ENCODE data around the gene HIGD1B. TPM values are rescaled to one million over a fixed set of nuclear protein-coding genes. Genes with fewer than 3 reads are reported as not detected.

HIGD1B gene
- total RNA-seq, 1 donor from 2014 or later, result not detected

- Mint-ChIP-seq H3K27ac (no peak overlapping the region), H3K36me3 (ENCODE audit: insufficient read depth) (no peaks in the 10 kb centered on the region), H3K9me3 (ENCODE audit: low read depth) (no peaks in the 10 kb centered on the region), H3K4me1 (ENCODE audit: low read depth) (peaks cover 4% of the 10 kb centered on the region), H3K27me3 (peaks cover 5% of the 10 kb centered on the region), H3K4me3 (ENCODE audit: low read depth) (no peak overlapping the region)
- DNase-seq (ENCODE audit: low spot score, unreplicated experiment), result no peak
- TF ChIP-seq, protein P1, sequence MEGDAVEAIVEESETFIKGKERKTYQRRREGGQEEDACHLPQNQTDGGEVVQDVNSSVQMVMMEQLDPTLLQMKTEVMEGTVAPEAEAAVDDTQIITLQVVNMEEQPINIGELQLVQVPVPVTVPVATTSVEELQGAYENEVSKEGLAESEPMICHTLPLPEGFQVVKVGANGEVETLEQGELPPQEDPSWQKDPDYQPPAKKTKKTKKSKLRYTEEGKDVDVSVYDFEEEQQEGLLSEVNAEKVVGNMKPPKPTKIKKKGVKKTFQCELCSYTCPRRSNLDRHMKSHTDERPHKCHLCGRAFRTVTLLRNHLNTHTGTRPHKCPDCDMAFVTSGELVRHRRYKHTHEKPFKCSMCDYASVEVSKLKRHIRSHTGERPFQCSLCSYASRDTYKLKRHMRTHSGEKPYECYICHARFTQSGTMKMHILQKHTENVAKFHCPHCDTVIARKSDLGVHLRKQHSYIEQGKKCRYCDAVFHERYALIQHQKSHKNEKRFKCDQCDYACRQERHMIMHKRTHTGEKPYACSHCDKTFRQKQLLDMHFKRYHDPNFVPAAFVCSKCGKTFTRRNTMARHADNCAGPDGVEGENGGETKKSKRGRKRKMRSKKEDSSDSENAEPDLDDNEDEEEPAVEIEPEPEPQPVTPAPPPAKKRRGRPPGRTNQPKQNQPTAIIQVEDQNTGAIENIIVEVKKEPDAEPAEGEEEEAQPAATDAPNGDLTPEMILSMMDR (IDR thresholded peaks at IDR 0.05; ENCODE audit: unreplicated experiment), result no peak
Observed at GRCh38 chr17:44840936-44841335, 6.7 kb upstream of the HIGD1B start.

GRCh38 chr17:44842748-44843147 lies 4.9 kb upstream of the HIGD1B start:
- Mint-ChIP-seq H3K9me3 (ENCODE audit: low read depth) (no peaks in the 10 kb centered on the region), H3K4me3 (ENCODE audit: low read depth) (no peak overlapping the region), H3K36me3 (ENCODE audit: insufficient read depth) (no peaks in the 10 kb centered on the region), H3K27me3 (peaks cover 7% of the 10 kb centered on the region), H3K4me1 (ENCODE audit: low read depth) (peaks cover 4% of the 10 kb centered on the region), H3K27ac (no peak overlapping the region)
- TF ChIP-seq, protein P1 (IDR thresholded peaks at IDR 0.05; ENCODE audit: unreplicated experiment), result no peak
- DNase-seq (ENCODE audit: low spot score, unreplicated experiment), result no peak

GRCh38 chr17:44844390-44844830 lies 3.3 kb upstream of the HIGD1B start:
- Mint-ChIP-seq H3K4me1 (ENCODE audit: low read depth) (peaks cover 4% of the 10 kb centered on the region), H3K4me3 (ENCODE audit: low read depth) (no peak overlapping the region), H3K27ac (no peak overlapping the region), H3K36me3 (ENCODE audit: insufficient read depth) (no peaks in the 10 kb centered on the region), H3K9me3 (ENCODE audit: low read depth) (no peaks in the 10 kb centered on the region), H3K27me3 (peaks cover 7% of the 10 kb centered on the region)
- DNase-seq (ENCODE audit: low spot score, unreplicated experiment), result no peak
- TF ChIP-seq, protein P1 (IDR thresholded peaks at IDR 0.05; ENCODE audit: unreplicated experiment), result no peak

- H3K9me3 Mint-ChIP-seq (ENCODE audit: low read depth), result no peaks in the 10 kb centered on the region
- peaks cover 7% of the 10 kb centered on the region for H3K27me3 Mint-ChIP-seq
- DNase-seq (ENCODE audit: low spot score, unreplicated experiment), result no peak
- H3K4me1 Mint-ChIP-seq (ENCODE audit: low read depth), result peaks cover 4% of the 10 kb centered on the region
- peaks cover 1% of the 10 kb centered on the region for H3K36me3 Mint-ChIP-seq (ENCODE audit: insufficient read depth)
- H3K4me3 Mint-ChIP-seq (ENCODE audit: low read depth), result no peak overlapping the region
- TF ChIP-seq, protein P1 (IDR thresholded peaks at IDR 0.05; ENCODE audit: unreplicated experiment), result no peak
- no peak overlapping the region for H3K27ac Mint-ChIP-seq
Observed at GRCh38 chr17:44846206-44846605, 1.5 kb upstream of the HIGD1B start.

DNA sequence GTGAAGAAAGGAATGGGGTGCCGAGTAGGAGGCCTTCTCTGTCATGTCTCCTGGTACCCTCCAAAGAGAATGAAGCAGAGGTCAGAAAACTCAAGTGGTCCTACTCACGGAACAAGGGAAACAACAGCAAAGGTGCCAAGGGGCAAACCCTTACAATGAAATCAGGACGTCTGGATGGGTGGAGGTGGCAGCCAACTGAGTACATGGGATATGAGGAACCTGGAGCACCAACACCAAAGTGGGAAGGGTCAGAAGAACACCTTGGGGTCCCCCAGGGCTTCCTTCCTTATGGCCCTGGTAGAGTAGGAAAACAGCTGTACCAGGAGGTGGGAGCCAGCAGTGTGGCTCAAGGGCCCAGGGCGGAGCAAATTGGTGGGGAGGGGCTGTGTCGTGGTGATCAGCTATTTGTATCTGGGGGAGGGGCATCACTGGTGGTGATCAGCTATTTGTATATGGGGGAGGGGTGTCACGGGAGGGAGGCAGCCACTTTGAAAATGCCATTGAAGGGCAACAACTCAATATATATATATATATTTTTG lies 643 bp downstream of the HIGD1B start:
- Mint-ChIP-seq H3K27me3 (peaks cover 3% of the 10 kb centered on the region), H3K36me3 (ENCODE audit: insufficient read depth) (peaks cover 1% of the 10 kb centered on the region), H3K9me3 (ENCODE audit: low read depth) (no peaks in the 10 kb centered on the region), H3K4me3 (ENCODE audit: low read depth) (no peak overlapping the region), H3K4me1 (ENCODE audit: low read depth) (no peaks in the 10 kb centered on the region), H3K27ac (no peak overlapping the region)
- DNase-seq (ENCODE audit: low spot score, unreplicated experiment), result no peak
- TF ChIP-seq, protein P1 (IDR thresholded peaks at IDR 0.05; ENCODE audit: unreplicated experiment), result no peak

Measured in progenitor cell of endocrine pancreas (in vitro differentiated cells).